H4 (cell line): ENCODE data around the gene DSG4. TPM values are rescaled to one million over a fixed set of nuclear protein-coding genes. Genes with fewer than 3 reads are reported as not detected.
"Not testable (repeated sequence)": the region's sequence is repeated elsewhere in the genome, so short reads cannot be mapped to it uniquely, and the experiment has no call there.

Experiments used
- DNase-seq: peaks from one replicate; pipeline ENCODE4 v3.0.0-alpha.2; 2015; ENCODE audit warnings: low spot score
- total RNA-seq: library from RNA; depleted of rRNA; stranded (reverse); fragments of >200 nt; shearing (Covaris generic); gene quantifications from 2 replicates; pipeline ENCODE4 v1.2.3, GENCODE V29; 2014; rRNA removed

The DSG4 gene, protein sequence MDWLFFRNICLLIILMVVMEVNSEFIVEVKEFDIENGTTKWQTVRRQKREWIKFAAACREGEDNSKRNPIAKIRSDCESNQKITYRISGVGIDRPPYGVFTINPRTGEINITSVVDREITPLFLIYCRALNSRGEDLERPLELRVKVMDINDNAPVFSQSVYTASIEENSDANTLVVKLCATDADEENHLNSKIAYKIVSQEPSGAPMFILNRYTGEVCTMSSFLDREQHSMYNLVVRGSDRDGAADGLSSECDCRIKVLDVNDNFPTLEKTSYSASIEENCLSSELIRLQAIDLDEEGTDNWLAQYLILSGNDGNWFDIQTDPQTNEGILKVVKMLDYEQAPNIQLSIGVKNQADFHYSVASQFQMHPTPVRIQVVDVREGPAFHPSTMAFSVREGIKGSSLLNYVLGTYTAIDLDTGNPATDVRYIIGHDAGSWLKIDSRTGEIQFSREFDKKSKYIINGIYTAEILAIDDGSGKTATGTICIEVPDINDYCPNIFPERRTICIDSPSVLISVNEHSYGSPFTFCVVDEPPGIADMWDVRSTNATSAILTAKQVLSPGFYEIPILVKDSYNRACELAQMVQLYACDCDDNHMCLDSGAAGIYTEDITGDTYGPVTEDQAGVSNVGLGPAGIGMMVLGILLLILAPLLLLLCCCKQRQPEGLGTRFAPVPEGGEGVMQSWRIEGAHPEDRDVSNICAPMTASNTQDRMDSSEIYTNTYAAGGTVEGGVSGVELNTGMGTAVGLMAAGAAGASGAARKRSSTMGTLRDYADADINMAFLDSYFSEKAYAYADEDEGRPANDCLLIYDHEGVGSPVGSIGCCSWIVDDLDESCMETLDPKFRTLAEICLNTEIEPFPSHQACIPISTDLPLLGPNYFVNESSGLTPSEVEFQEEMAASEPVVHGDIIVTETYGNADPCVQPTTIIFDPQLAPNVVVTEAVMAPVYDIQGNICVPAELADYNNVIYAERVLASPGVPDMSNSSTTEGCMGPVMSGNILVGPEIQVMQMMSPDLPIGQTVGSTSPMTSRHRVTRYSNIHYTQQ
- total RNA-seq = not detected in 2 replicates

GRCh38 chr18:31376477-31376876 lies at the start of gene DSG4:
Gene DSG4, plus strand, starts transcription at chr18:31376777. Its CDS starts 135 bp downstream, at chr18:31376912.
- no peak for DNase-seq

GRCh38 chr18:31329787-31330438 lies 46.7 kb upstream of the DSG4 start:
- DNase-seq = no peak

- DNase-seq = no peak
Measured at GRCh38 chr18:31343454-31343853, 33.1 kb upstream of the DSG4 start.

- DNase-seq = not testable (repeated sequence)
Measured at GRCh38 chr18:31353336-31353735, 23.2 kb upstream of the DSG4 start.

GRCh38 chr18:31354990-31355389 lies 21.6 kb upstream of the DSG4 start:
- DNase-seq = no peak

- no peak for DNase-seq
Measured at GRCh38 chr18:31356025-31356424, 20.6 kb upstream of the DSG4 start.

DNA sequence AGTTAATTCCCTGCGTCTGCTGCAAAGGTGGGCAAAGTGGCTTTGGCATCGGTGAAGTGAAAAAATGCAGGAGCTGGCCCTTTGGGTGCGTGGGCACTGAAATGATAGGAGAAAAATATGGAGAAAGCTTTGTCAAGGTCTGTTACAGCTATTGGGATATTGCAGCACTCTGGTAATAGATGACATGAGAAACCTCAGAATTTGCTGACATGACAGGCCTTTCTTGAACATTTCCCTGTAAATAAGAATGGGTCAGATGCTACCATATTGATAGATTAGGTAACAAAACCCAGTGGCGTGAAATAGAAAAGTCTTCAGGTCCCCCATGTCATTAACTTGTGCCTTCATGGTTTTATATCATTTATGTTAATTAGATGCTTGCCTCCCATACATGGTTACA lies 12.4 kb upstream of the DSG4 start:
- DNase-seq = no peak

GRCh38 chr18:31369478-31369877 lies 7.1 kb upstream of the DSG4 start:
- no peak for DNase-seq

DNA sequence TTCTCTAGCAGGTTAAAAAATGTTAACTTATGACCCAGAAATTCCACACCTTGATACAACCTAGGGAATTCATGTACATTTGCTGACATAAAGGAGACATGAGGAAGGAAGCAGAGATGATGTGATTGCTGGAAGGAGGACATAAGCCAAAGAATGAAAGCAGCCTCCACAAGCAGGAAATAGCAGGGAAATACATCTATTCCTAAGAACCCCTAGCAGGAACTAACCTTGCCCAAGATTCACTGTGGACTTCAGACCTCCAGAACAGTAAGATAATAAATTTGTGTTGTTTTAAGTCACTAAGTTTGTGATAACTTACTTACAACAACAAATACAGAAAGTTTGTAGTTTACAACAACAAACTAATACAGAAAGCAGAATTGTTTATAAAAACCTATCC lies 4.6 kb upstream of the DSG4 start:
- DNase-seq = no peak

DNA sequence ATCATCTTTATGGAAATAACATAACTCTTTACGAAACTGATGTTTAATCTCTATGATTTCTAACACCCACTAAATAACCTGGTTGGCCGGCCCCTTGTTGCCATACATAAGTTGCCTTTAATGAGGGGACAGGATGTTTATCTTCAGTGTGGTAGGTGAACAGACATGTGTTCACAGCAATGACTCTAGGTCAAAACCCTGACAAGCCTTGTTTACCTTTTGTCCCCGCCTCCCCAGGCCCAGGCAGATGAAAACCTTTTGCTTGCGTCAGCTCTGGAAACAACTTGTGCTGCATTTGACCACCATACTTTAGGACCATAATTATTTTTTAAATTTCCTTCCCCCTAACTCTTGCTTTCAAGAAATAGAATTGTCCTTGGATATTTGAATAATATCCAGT lies 2.9 kb upstream of the DSG4 start:
- no peak for DNase-seq

DNA sequence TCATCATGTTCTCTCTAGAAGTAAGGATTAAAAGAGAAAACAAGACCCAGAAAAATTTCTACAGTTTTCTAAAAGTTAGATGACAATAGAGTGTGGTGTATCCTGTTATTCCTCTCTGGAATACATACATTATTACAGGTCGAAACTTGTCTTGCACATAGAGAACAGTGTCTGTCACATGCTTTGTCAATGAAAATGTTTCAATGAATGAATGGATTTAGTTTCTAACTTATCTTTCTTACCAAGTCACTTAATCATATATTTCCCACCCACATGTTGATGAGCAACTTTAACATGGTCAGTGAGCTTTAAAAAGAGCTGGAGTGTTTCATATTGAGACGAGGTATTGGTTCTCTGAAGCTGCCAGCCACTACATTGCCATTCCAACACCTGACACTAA lies 4.3 kb downstream of the DSG4 start:
- DNase-seq = no peak

DNA sequence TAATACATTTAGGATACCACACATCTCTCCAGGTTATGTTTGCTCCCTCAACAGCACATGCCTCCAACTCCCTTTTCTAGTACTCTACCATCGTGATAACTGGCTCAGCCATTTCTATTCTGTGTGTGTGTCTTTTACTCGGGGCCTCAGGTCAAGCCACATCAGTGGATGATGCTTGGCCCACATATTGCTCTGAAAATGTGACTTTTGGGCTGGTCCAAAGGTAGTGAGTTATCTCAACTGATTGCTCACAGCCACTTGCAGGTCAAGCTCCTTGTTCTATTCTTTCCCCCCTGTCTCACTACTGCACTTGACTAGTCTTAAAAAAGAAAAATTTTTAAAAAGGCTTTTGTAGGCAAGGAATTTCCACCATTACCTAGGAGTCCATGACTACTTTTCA lies 5.5 kb downstream of the DSG4 start:
- DNase-seq = no peak

- DNase-seq = no peak
Measured at GRCh38 chr18:31386741-31387140, 10.2 kb downstream of the DSG4 start.

GRCh38 chr18:31393286-31393685 lies 16.7 kb downstream of the DSG4 start:
- no peak for DNase-seq

DNA sequence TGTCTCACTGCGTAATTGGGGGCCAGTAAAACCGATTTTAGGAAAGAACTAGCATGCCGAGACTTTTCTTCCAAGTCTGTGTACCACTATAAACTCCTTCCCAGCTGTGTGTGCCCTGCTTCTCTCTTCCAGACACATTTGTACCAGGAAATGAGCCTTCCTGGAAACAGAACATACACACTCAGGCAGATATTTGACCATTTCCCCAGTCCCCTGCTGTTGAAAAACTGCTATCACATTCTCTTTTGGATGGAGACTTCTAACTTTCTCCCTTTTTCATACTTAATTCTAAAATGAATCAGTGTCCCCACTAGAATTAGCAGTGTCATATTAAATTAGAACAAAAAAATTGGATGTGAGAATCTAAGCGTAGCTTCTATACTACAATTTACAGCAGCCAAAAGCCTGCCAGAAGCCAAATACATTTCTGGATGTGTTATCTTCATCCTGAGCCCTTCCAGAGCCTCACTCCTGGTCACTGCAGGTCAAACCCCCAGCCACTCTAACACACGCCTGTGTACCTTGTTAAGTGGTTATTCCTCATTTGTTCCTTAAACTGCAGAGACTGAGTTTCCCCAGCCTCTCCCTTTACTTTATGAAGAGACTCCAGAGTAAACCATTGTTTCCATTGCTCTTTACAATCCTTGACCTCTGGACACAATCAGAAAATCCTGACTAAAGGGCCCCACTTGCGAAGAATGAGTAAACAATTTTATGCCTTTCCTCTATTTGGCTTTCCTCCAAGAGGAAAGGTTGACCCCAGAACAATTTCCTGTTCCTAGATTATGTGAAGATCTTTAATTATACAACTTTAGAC lies 20.4 kb downstream of the DSG4 start:
- no peak for DNase-seq

- DNase-seq = no peak
Measured at GRCh38 chr18:31398191-31398590, 21.6 kb downstream of the DSG4 start.

GRCh38 chr18:31399306-31400032 lies 22.9 kb downstream of the DSG4 start:
- DNase-seq = peak; percentile 38

DNA sequence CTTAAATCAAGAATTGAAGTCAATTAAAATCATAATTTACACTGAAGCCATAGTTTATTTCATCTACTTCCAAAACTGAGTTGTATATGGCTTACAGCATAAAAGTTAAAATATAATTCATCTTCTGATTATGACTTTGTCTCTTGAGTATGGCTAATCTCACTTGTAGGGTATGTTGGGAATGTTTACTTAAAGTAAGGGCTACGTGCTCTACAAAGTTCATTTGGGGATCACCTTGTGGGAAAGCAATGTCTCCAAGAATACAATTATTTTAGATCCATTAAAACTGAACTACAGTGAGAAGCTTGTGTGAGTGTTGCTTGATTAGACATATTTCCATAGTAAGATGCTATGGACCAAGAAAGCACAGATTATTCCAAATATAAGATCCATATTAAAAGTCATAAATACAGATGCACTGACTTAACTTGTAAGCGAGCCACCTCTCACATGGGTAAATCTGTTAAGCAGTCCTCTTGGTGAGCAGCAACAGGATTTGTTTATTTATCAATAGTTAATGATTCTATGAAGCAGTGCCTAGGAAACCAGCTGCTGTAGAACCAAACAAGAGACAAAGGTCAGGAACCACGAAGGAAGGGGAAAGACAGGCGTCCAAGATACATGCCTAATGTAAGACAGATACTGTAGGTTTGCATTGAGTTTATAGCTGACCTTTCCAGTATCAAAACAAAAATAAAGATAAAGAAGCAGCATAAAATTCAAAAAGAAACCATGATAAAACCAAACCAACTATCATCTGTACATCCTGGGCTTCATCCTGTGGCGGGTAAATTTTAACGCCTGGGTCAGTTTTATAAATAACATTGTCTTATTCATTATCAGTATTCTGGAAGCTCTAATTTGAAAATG lies 24.8 kb downstream of the DSG4 start:
- DNase-seq = no peak

- no peak for DNase-seq
Measured at GRCh38 chr18:31402026-31402373, 25.4 kb downstream of the DSG4 start.

- no peak for DNase-seq
Measured at GRCh38 chr18:31403409-31403808, 26.8 kb downstream of the DSG4 start.
